GM19438 (cell line): ENCODE results near the gene ROBO1.

Source experiments
- ATAC-seq: cut with Tn5 transposase; IDR thresholded peaks from one replicate; pipeline ENCODE4 v1.9.1; 2021; ENCODE audit warnings: low read depth; ENCODE audit not compliant: unreplicated experiment

Gene ROBO1

DNA sequence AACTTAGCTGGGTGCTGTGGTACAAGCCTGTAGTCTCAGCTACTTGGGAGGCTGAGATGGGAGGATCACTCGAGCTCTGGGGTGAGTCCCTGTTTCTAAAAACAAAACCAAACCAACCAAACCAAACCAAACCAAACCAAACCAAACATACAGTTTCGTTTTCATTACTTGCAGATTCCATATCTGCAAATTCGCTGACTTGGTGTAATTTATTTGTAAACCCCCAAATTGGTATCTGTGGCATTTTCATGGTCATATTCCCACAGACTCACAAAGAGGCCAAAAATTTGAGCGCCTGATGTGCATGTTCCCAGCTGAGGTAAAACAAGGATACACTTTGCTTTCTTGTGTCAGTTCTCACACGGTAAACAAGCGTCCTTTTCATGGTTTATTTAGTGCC, 1138.3 kb downstream of the ROBO1 start:
- ATAC-seq, result no peak

DNA sequence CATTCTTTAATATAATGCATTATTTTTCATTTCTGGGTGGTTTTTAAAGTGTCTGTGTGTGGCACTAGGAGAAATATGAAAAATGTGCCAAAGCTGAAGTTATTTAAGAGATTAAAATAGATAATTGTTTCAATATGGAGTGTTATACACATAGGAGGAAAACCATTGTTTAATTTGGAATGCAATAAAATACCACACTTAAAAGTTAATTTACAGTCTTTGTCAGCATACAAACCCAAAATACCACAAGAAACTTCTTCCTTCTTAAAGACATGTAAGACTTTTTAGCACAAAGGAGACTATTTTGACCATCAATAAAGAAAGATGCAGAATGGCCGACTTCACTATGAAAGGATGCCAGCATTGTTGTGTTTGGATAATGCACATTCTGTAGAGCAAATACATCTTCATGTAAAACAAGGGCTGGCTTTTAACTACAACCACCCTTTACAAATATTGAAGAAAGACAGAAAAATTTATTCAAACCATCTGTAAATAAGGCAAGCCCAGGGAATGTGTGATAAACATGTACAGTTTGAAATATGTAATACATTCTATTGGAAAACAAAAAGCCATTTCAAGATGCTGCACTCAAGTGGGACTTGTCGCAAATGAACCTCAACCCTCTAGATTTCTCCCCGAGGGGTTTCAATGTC, 1146.6 kb downstream of the ROBO1 start:
- ATAC-seq, result no peak

DNA sequence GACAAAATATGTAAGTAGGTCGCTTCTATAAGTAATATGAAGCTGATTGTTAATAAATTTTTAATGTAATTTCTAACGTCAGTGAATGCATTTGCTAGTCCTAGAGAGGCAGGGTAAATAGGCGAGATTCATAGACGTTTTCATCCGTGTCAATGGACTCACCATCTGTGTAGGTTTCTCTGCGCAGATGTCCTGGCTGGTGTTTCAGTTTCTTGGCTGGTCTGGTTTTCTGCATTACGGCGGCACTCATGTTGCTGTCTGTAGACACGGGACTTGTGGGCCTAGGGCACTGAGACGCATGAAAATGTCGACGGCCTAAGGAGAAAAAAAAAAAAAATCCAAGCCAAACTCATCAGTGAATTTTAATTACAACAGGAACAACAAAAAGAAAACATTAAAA, 1153.3 kb downstream of the ROBO1 start:
- ATAC-seq, result no peak

DNA sequence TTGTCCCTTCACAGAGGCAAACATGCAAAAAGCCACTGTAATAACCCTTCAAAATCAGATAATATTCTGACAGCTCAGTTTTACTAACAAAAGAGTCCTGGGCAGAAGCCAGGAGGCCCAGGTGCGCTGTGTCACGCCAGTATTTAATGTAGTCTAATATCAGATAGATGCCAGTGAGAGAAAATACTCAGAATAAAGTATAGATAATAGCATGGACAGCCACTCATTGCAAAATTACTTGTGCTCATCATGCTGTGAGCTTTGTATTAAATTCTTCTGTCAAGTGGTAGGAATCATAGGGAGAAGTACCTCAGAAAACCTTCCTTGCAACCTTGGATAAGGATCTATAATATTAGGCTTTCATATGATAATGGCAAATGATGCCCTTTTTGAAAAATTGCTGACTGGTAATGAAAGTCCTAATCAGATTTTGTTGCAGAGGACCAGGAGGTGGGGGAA, 1154.3 kb downstream of the ROBO1 start:
- no peak for ATAC-seq

DNA sequence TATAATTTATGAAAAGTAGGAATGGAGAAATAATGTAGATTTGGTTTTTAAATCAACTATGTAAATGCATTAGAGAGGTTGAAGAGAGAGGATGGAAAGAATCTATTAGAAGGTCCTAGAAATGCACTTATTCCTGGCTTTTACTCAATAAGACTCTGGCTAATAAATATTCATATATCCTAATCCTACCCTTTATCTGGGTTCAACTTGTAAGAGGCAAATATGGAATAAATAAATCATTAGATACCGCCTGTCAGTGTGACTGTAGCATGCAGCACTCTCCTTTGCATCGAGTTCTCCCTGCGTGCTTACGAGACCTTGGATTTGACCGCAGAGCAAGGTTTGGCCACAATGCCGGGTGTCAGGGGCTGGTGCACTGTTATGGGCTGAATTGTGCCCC, 1156.5 kb downstream of the ROBO1 start:
- no peak for ATAC-seq

DNA sequence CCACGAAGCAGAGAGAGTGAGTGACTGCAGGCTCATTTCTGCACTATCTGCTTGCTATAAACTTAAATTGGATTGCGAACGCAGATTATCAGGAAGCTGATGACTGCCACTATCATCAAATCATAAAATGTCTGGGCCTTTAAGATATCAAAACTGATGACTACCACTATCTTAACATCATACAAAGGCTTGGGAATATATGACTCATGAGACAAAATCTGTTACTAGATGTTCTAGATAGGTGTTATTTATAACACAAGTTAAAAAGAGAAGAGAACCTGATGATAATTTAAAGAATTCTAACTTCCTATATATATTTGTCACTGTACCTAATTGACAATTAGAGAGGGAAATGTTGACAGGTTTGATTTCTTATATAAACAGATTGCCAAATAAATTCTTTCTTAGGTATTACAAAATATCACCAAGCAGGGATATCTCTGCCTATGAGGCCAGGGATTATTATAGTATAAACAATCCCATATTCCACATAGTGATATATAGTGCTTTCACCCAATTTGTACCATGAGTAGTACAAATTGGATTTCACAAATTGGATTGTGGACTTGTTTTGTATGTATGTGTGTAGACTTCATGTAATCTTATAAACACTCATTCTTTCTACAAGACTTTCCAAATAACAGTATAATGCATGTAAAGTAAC, 1157.2 kb downstream of the ROBO1 start:
- no peak for ATAC-seq

DNA sequence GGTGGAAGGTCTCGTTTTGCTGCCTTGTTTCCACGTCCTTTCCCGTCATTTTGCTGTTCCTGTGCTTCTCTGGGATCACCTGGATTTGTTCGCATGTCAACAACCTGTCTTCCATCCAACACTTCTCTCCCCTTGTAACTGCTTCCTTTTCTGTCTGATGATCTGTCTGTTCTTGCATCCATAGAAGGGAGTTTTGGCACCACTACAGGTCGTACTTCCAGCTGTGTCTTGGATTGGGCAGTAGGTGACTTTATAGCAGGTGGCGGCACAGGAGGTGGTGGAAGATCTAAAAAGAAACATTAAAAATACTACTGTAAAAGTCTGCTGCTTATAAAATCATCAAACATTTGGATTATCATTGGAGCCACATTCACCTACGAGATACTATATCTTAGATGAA, 1161.0 kb downstream of the ROBO1 start:
- no peak for ATAC-seq

DNA sequence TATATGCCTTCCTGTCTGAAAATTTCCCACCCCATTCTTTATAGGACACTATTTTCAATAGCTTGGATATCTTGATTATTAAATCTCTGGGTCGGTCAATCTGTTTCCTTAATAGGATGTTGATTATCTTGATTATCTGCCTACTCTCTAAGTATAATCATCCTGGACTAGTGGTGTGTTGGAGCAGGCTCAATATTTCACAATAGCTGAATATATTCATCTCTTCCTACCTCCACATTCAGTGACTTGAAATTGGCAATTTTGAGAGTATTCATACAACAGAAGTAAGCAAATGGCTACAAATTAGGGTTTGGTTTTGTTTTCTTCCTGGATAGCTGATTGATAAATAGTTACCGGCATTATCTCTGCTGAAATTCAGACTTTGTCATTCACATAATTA, 1162.6 kb downstream of the ROBO1 start:
- ATAC-seq, result no peak

DNA sequence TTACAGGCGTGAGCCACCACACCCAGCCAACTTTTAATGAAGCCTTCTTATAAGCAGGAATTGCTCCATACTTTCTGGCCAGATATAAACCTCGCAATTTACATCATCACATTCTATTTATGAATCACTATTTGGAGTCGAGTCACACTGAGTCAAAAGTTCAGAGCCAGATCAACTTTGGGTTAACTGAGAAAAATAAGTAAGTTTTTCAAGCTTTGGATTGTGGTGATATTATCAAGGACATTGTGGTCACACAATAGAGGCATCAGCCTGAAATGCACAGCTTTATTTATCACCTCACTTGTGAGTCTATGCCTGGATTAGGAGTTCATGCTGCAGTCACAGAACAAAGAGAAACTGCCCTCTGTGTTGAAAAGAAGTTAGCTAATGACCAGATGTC, 1163.5 kb downstream of the ROBO1 start:
- ATAC-seq, result no peak

DNA sequence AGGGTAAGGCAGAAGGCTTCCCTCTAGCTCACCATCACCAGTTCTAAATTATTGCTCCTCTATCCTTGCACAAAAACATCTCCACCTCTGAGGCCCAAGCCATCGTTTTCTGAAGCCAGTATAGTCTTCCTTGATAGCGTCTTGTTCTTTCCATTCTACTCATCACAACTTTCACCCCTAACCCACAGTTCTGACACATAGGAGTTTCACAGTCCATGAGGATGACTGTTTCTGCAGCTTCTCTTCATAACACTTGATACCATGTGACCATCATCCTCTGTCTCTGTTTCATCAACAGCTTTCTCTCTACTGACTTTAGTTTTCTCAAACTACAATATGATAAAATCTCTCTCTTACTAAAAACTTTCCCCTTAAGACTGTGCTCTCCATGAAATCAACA, 1166.5 kb downstream of the ROBO1 start:
- ATAC-seq, result no peak

DNA sequence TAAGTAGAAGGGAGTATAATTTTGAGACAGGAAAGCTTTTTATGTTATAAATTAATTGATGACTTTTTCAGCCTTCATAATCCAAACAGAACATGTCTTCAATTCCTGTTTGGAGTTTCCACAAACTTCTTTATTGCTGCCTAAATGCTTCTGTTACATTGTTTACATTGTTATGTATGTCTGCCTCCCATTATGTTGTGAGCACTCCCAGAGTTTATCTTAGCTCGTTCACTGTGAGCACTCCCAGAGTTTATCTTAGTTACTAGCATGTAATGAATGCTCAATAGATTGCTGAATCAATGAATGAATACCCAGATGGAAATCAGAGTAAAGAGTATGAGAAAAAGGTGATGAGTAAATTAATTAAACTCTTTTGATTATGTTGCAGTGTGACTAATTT, 1178.0 kb downstream of the ROBO1 start:
- ATAC-seq, result no peak

DNA sequence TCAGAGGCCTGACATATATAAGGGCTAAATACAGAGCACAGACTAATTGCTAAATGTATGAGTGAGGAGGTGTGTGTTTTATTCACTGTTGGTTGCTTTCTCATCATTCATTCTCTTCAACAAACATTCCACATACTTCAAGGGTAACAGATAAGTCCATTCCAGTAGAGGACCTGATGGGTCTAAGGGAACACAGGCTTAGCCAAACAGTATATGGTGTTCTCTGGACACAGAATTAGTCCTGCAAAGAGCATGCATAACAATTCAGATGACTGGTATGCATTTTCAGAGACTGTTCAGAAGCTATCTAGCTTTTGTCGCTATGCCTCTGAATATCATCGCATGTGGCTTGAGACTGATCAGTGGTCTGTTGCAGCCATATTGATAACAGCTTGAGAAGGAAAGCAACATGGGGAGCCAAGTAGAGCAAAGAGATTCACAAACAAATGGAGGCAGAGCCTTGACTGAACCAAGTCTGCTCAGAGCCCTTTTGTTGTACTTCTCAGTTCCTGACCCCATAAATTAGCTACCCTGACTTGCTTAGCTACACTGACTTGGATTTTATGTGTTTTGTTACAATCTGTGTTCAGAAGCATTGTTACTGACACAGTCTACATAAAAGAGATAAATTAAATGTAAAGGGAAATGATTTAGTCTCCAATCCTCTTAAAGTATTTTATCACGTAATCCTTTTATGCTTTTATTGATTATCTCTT, 1178.7 kb downstream of the ROBO1 start:
- no peak for ATAC-seq

DNA sequence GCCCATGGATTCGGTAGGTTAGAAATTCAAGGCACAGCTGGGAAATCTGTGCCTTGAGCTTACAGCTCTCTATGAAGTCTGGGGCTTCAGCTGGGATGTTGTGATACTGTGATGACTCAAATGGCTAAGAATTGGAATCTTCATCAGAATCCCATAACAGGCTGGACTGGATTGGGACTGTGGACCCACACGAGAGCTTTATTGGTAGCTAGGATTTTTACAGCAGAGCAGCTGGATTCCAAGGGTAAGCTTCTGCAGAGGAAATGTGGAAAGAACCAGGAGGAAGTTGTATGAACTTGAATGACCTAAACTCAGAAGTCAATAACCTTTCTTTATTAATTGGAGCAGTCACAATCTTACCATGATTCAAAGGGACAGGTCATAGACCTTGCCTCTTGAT, 1187.1 kb downstream of the ROBO1 start:
- no peak for ATAC-seq

DNA sequence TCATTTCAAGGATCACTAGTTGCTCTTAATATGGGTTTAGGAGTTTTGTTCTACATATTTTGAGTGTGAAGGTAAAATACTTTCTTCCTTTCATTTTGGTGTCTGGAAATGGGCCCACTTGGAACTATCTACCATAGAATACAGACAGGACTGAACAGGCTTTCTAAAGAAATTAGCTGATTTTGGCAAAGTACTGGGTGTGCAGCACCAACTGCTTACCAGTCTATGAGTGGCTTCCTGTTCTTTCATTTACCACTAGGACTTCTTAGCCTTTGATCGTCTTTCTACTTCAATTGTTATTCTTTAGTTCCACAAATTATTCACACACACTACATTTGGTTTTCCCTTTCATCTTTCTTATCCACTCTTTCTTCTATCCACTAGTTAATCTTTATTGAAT, 1196.3 kb downstream of the ROBO1 start:
- ATAC-seq, result no peak

DNA sequence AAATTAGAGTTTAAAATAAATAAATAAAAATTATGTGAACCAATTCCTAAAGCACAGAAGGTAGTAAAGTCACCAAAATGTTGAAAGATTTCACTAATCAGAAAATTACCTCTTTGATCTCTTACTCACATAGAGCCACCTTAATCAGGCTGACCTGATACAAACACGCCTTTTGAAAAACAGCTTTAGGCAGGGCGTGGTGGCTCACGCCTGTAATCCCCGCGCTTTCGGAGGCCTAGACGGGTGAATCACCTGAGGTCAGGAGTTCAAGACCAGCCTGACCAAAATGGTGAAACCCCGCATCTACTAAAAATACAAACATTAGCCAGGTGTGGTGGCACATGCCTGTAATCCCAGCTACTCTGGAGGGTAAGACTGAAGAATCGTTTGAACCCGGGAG, 1197.3 kb downstream of the ROBO1 start:
- ATAC-seq, result no peak

DNA sequence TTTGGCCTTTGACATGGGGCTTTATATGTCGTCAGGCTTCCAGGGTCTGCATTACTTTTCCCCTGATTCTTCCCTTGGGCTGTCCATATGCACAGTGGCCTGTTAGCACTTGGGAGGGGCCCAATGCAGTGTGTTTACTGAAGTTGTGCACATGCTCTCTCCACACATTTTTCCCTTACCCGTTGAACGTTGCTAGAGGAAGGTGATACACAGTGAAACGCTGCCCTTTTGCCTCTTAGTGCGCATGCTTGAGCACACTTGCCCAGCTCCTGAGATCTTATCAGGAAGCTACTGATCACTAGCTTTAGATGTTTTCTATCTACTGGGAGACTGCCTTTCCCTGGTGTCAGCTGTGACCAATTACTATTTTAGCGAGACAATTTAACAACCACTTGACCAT, 1198.0 kb downstream of the ROBO1 start:
- no peak for ATAC-seq

DNA sequence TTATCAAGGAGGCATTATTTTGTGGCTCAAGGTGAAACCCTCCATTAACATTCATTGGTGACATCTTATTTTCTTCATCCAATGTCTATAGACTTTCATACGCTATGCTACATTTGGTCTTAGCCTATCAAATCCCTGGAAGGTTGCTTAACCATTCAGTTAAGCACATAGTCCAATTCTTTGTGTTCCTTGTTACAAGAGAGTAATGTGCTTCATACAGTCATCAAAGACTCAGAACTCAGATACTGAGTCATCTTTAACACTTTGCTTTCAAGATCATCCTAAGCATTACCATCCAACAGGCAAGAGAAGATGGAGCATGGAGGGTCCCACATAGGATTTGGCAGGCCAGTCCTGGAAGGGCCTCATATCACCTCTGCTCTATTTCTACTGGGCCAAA, 1202.1 kb downstream of the ROBO1 start:
- no peak for ATAC-seq

DNA sequence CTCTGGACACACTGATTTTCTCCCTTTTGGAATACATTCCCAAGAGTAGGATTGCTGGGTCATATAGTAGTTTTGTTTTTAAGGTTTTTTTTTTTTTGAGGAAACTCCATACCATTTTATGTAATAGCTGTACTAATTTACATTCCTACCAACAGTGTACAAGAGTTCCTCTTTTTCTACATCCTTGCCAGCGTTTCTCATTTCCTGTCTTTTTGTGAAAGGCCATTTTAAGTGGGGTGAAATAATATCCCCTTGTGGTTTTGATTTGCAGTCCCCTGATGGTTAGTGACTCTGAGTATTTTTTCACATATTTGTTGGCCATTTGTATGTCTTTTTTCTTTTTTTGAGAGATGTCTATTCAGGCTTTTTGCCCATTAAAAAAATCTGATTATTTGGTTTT, 1205.5 kb downstream of the ROBO1 start:
- ATAC-seq, result no peak
